ENCODE data around the gene UBE2V1. TPM values are rescaled to one million over a fixed set of nuclear protein-coding genes. Genes with fewer than 3 reads are reported as not detected.

The UBE2V1 gene
- total and polyA plus RNA-seq, 2 of the 13 experiments (the other 11 are each of a cell fraction or from before 2014, with no cell fraction given) = 81.3 to 132 TPM

- peak; percentile 28 for TF ChIP-seq RBM22 (optimal IDR thresholded peaks at IDR 0.05; ENCODE audit: low read length)
- TF ChIP-seq ZNF510 (CRISPR knock-in tag; IDR thresholded peaks at IDR 0.05; ENCODE audit: low read depth) = no peak
- peak; percentile 98 for TF ChIP-seq CEBPB (IDR thresholded peaks at IDR 0.05; ENCODE audit: borderline replicate concordance, low read depth, low read length)
- TF ChIP-seq FOSL2 (CRISPR knock-in tag; IDR thresholded peaks at IDR 0.05) = peak; percentile 75
- TF ChIP-seq ZGPAT (CRISPR knock-in tag; IDR thresholded peaks at IDR 0.05) = 0 out of 2 replicates have a peak, but pooled peaks have one; percentile 22
- no peak for TF ChIP-seq ARID3A (IDR thresholded peaks at IDR 0.05; ENCODE audit: low read depth, low read length)
- peak; percentile 68 for TF ChIP-seq SKI (IDR thresholded peaks at IDR 0.05; ENCODE audit: partially characterized antibody)
- TF ChIP-seq TBX2 (CRISPR knock-in tag; IDR thresholded peaks at IDR 0.05; ENCODE audit: borderline replicate concordance) = peak; percentile 33; the same call in 1 of the 2 replicates
- TF ChIP-seq PHF5A (CRISPR knock-in tag; IDR thresholded peaks at IDR 0.05; ENCODE audit: low read depth, unreplicated experiment) = no peak
- no peak for TF ChIP-seq SAP130 (CRISPR knock-in tag; IDR thresholded peaks at IDR 0.05; ENCODE audit: low read depth)
- TF ChIP-seq ZNF619 (CRISPR knock-in tag; IDR thresholded peaks at IDR 0.05) = no peak
- 0 out of 2 replicates have a peak, but pooled peaks have one; percentile 30 for TF ChIP-seq ZNF557 (CRISPR knock-in tag; IDR thresholded peaks at IDR 0.05)
- no peak for TF ChIP-seq ZNF296 (CRISPR knock-in tag; conservative IDR thresholded peaks at IDR 0.05)
- TF ChIP-seq ZBTB43 (CRISPR knock-in tag; conservative IDR thresholded peaks at IDR 0.05) = 0 out of 2 replicates have a peak, but pooled peaks have one; percentile 52
- peak in 1 of 2 experiments; percentile 69; a peak in 1 of 4 replicates for TF ChIP-seq ATF4 (CRISPR knock-in tag; IDR thresholded peaks at IDR 0.05)
- TF ChIP-seq TRIM24 (CRISPR knock-in tag; IDR thresholded peaks at IDR 0.05) = no peak
Measured at GRCh38 chr20:50144362-50144761, 31.4 kb upstream of the UBE2V1 start (continued).
